HFFc6 (cell line): ENCODE results near the gene TSTD2. TPM values are rescaled to one million over a fixed set of nuclear protein-coding genes. Genes with fewer than 3 reads are reported as not detected.
"Not testable (repeated sequence)": the region's sequence is repeated elsewhere in the genome, so short reads cannot be mapped to it uniquely, and the experiment has no call there.

Source experiments
- DNase-seq: peaks from one replicate; pipeline ENCODE4 v3.0.0-alpha.2; 2018
- H3K27ac Mint-ChIP-seq: 2 replicates; pipeline ENCODE4 v1.8.0; 2020; ENCODE audit warnings: mild to moderate bottlenecking, mixed read lengths
- H3K27me3 Mint-ChIP-seq: 2 replicates; pipeline ENCODE4 v1.8.0; 2021; ENCODE audit warnings: mild to moderate bottlenecking, moderate library complexity, mixed read lengths; ENCODE audit not compliant: insufficient read depth
- H3K36me3 Mint-ChIP-seq: 2 replicates; pipeline ENCODE4 v1.8.0; 2021; ENCODE audit warnings: low read depth, mixed read lengths
- H3K4me1 Mint-ChIP-seq: 2 replicates; pipeline ENCODE4 v1.8.0; 2020; ENCODE audit warnings: low read depth, mixed read lengths
- H3K4me3 Mint-ChIP-seq: 2 replicates; pipeline ENCODE4 v1.8.0; 2020; ENCODE audit warnings: mild to moderate bottlenecking, moderate library complexity, mixed read lengths
- H3K9me3 Mint-ChIP-seq: 2 replicates; pipeline ENCODE4 v1.8.0; 2020; ENCODE audit warnings: mild to moderate bottlenecking, mixed read lengths
- CTCF ChIP-seq: fragments of 200-600 bp; sonication (generic); IDR thresholded peaks from 2 replicates; pipeline ENCODE4 v1.5.0; 2021; ENCODE audit warnings: antibody characterized with exemption, mild to moderate bottlenecking
- total RNA-seq, 6 experiments: library from RNA; stranded (reverse); fragmentation: NEBNext Ultra II Directional; extraction: Animal tissue kit (Norgen Biotek cat#: 25700); gene quantifications; 2 replicates in 1 of 6; 3 replicates in 5 of 6; pipeline ENCODE4 v1.2.3, GENCODE V29; 2021

TSTD2 gene
- total RNA-seq, 6 experiments from 2014 or later: 7.0 to 10.7 (median 8.6) TPM

- 0 out of 2 replicates have a peak, but pooled peaks cover 10% of the 10 kb centered on the region for H3K4me1 Mint-ChIP-seq
- no peak overlapping the region for H3K27ac Mint-ChIP-seq
- H3K9me3 Mint-ChIP-seq: no peaks in the 10 kb centered on the region
- H3K4me3 Mint-ChIP-seq: no peak overlapping the region
- H3K36me3 Mint-ChIP-seq: no peaks in the 10 kb centered on the region
- no peak for TF ChIP-seq CTCF
- no peak for DNase-seq
- peaks cover 12% of the 10 kb centered on the region for H3K27me3 Mint-ChIP-seq
These were observed 41.6 kb downstream of the TSTD2 start for GRCh38 chr9:97591535-97591934.

- not testable (repeated sequence) for H3K4me3 Mint-ChIP-seq, H3K27ac Mint-ChIP-seq, H3K4me1 Mint-ChIP-seq
These were observed 46.3 kb downstream of the TSTD2 start for GRCh38 chr9:97586909-97587308.

GRCh38 chr9:97584778-97585177 is 48.4 kb downstream of the TSTD2 start:
- H3K4me1 Mint-ChIP-seq, H3K27me3 Mint-ChIP-seq, H3K27ac Mint-ChIP-seq, H3K36me3 Mint-ChIP-seq, H3K9me3 Mint-ChIP-seq, H3K4me3 Mint-ChIP-seq, DNase-seq: not testable (repeated sequence)

More at GRCh38 chr9:97586909-97587308, 46.3 kb downstream of the TSTD2 start:
- not testable (repeated sequence) for H3K36me3 Mint-ChIP-seq, DNase-seq, H3K27me3 Mint-ChIP-seq, H3K9me3 Mint-ChIP-seq

GRCh38 chr9:97581590-97581989 is 51.6 kb downstream of the TSTD2 start:
- H3K9me3 Mint-ChIP-seq, H3K4me1 Mint-ChIP-seq, H3K4me3 Mint-ChIP-seq, DNase-seq, H3K27ac Mint-ChIP-seq, H3K36me3 Mint-ChIP-seq: not testable (repeated sequence)
- H3K27me3 Mint-ChIP-seq: peaks cover 21% of the 10 kb centered on the region

- Mint-ChIP-seq H3K27me3 (peaks cover 27% of the 10 kb centered on the region), H3K9me3 (no peaks in the 10 kb centered on the region), H3K4me1 (no peaks in the 10 kb centered on the region), H3K27ac (no peak overlapping the region), H3K36me3 (no peaks in the 10 kb centered on the region), H3K4me3 (no peak overlapping the region)
- TF ChIP-seq CTCF: no peak
- DNase-seq: no peak
These were observed 53.3 kb downstream of the TSTD2 start for GRCh38 chr9:97579914-97580313.

GRCh38 chr9:97578846-97579245 is 54.3 kb downstream of the TSTD2 start:
- no peak for TF ChIP-seq CTCF
- Mint-ChIP-seq H3K4me3 (no peak overlapping the region), H3K27ac (no peak overlapping the region), H3K27me3 (peaks cover 27% of the 10 kb centered on the region), H3K36me3 (no peaks in the 10 kb centered on the region), H3K9me3 (no peaks in the 10 kb centered on the region), H3K4me1 (peaks cover 1% of the 10 kb centered on the region; the same call in 1 of the 2 replicates)
- DNase-seq: no peak

- Mint-ChIP-seq H3K4me3 (no peak overlapping the region), H3K27ac (no peak overlapping the region), H3K4me1 (peaks cover 6% of the 10 kb centered on the region; the same call in 1 of the 2 replicates), H3K9me3 (no peaks in the 10 kb centered on the region), H3K36me3 (no peaks in the 10 kb centered on the region), H3K27me3 (peaks cover 27% of the 10 kb centered on the region)
- DNase-seq: no peak
- no peak for TF ChIP-seq CTCF
These were observed 56.1 kb downstream of the TSTD2 start for GRCh38 chr9:97577051-97577450.
